ENCODE measurements around the gene ZNF732. TPM values are rescaled to one million over a fixed set of nuclear protein-coding genes. Genes with fewer than 3 reads are reported as not detected.
"Not testable (repeated sequence)": the region's sequence is repeated elsewhere in the genome, so short reads cannot be mapped to it uniquely, and the experiment has no call there.

Gene ZNF732
- polyA plus RNA-seq, 4 donors = 2.0 to 2.7 (median 2.3) TPM

GRCh38 chr4:256492-256891, 48.8 kb downstream of the ZNF732 start:
- no peak for DNase-seq (ENCODE audit: low read depth in 4 of 4, low spot score in 3 of 4)

GRCh38 chr4:253936-254756, 51.1 kb downstream of the ZNF732 start:
- DNase-seq (ENCODE audit: low read depth in 4 of 4, low spot score in 3 of 4) = no peak

DNA sequence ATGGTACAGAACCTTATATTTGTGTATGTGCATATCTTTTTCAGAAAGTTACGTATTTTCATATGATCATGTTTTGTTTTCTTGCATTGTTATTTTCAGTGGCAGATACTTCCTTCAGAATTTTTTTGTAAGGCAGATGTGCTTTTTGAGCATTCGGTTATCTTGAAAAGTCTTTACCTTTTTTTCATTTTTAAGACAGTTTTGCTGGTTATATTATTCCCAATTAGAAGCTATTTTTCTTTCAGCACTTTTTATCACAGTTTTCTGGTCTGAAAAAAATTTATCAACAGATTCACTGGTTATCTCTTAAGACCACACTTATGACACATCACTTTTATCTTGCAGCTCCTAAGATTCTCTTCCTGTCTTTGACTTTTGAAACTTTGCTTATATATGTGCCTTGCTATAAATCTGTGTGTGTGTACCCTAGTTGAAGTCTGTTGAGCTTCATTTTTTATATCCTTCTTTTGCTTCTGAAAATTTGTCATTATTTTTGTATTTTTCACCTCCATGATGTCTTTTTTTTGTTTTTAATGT, 53.1 kb downstream of the ZNF732 start:
- no peak for DNase-seq (ENCODE audit: low read depth in 4 of 4, low spot score in 3 of 4)

- DNase-seq (ENCODE audit: low read depth in 4 of 4, low spot score in 3 of 4) = peak in 1 of 4 donors; percentile 0
Measured at GRCh38 chr4:244471-244870, 60.8 kb downstream of the ZNF732 start.

DNA sequence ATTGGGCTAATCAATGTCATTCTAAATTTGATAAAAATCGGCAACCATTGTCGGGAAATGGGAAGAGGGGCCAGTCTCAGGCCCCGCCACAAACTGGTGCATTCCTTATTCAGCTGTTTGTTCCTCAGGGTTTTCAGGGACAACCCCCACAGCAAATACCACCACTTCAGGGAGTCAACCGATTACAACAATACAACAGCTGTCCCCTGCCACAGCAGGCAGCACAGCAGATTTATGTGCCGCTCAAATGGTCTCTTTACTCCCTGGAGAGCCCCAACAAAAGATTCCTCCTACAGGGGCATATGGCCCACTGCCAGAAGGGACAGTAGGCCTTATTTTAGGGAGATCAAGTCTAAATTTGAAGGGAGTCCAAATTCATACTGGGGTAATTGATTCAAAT, 61.8 kb downstream of the ZNF732 start:
- DNase-seq (ENCODE audit: low read depth in 4 of 4, low spot score in 3 of 4) = no peak

DNA sequence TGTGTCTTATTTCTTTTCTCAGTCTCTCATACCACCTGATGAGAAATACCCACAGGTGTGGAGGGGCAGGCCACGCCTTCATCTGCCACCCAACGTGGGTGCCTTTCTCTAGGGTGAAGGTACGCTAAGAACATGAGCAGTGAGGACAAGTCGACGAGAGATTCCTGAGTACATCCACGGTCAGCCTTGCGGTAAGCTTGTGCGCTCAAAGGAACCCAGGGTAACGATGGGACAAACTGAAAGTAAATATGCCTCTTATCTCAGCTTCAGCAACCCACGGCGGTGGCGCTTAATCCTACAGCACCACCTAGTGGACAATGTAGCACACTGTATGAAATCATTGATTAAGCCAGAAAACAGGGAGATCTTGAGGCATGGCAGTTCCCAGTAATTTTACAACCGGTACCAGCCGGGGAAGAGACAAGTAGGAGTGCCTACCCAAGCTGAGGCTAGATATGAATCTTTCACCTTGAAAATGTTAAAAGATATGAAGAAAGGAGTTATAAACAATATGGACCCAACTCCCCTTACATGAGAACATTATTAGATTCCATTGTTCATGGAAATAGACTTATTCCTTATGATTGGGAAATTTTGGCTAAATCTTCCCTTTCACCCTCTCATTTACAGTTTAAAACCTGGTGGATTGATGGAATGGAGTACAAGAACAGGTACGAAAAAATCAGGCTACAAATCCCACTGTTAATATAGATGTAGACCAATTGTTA, 63.0 kb downstream of the ZNF732 start:
- DNase-seq (ENCODE audit: low read depth in 4 of 4, low spot score in 3 of 4) = peak in 2 of 4 donors; percentile 4 to 5

DNA sequence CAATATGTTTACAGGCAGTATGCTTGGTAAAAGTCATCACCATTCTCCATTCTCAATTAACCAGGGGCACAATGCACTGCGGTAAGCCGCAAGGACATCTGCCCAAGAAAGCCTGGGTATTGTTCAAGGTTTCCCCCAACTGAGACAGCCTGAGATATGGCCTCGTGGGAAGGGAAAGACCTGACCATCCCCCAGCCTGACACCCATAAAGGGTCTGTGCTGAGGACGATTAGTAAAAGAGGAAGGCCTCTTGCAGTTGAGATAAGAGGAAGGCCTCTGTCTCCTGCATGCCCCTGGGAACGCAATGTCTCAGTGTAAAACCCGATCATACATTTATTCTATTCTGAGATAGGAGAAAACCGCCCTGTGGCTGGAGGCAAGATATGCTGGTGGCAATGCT, 63.9 kb downstream of the ZNF732 start:
- not testable (repeated sequence) for DNase-seq (ENCODE audit: low read depth in 4 of 4, low spot score in 3 of 4)

- no peak for DNase-seq (ENCODE audit: low read depth in 4 of 4, low spot score in 3 of 4)
Measured at GRCh38 chr4:236028-236427, 69.2 kb downstream of the ZNF732 start.

- no peak for DNase-seq (ENCODE audit: low read depth in 4 of 4, low spot score in 3 of 4)
Measured at GRCh38 chr4:234178-234577, 71.1 kb downstream of the ZNF732 start.

DNA sequence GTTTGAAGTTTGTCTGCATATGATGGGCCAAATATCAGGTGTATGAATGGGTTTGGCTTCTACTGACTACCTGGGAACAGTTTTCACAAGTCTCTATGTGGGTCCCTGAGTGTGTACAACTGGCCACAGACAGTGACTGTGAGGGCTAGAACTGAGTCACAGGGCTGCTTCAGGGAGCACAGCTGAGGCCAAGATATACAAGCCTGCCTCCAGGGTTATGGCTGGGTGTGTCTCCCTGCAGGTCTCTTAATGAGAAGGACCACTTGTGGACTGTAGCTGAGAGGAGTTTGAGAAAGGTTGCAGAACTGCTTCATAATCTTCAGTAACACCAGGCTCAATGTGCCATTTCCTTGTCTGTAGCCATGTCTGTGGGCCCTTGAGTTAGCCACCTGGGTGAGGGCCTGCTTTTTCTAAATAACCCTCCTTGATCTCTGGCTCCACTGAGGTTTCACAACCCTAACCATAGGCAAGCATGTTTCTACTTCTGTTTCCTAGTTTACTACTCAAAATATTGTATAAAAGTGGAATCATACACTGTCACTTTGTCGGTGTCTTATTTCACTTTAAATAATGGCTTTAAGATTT, 81.3 kb downstream of the ZNF732 start:
- DNase-seq (ENCODE audit: low read depth in 4 of 4, low spot score in 3 of 4) = no peak

Other genes starting within 250 kb of the ZNF732 start
- 10 to 100 TPM in 2 of 4 donors, 1 to 10 TPM in 2; 7.4 to 16.1 (median 12.0) TPM for gene ZNF718, start 181.0 kb downstream of the ZNF732 start, polyA plus RNA-seq (ENCODE audit: insufficient read length in 4 of 4)
- gene ZNF141, start 32.3 kb upstream of the ZNF732 start, polyA plus RNA-seq (ENCODE audit: insufficient read length in 4 of 4) = 10 to 100 TPM; 23.7 to 35.1 (median 28.7) TPM
- gene ZNF721, start 193.7 kb upstream of the ZNF732 start, polyA plus RNA-seq (ENCODE audit: insufficient read length in 4 of 4) = 10 to 100 TPM; 33.3 to 45.6 (median 42.8) TPM
- 10 to 100 TPM; 54.7 to 69.4 (median 58.3) TPM for gene PIGG, start 193.7 kb upstream of the ZNF732 start, polyA plus RNA-seq (ENCODE audit: insufficient read length in 4 of 4)

All from right renal pelvis (tissue), 4 donors.